Fibroblast of lung (primary cell): ENCODE results near the gene SPRR2E. TPM values are rescaled to one million over a fixed set of nuclear protein-coding genes. Genes with fewer than 3 reads are reported as not detected.

Experiments
- DNase-seq, 2 donors: peaks; one replicate each; pipeline versions ENCODE4 v3.0.0 to v3.0.0-alpha.2; 2010; ENCODE audit warnings: low read depth in 2 of 2
- H2AFZ ChIP-seq: 2 replicates; pipeline ENCODE4 v1.5.1; 2012; ENCODE audit warnings: low read length, control low read depth, inconsistent platforms
- H3K27ac ChIP-seq: 2 replicates; pipeline ENCODE4 v1.5.1; 2011; ENCODE audit warnings: low read length, control low read depth; ENCODE audit not compliant: insufficient read depth
- H3K27me3 ChIP-seq: 2 replicates; pipeline ENCODE4 v1.5.1; 2011; ENCODE audit warnings: mild to moderate bottlenecking, low read length; ENCODE audit not compliant: control insufficient read depth, insufficient read depth
- H3K36me3 ChIP-seq: 2 replicates; pipeline ENCODE4 v1.5.1; 2011; ENCODE audit warnings: low read length; ENCODE audit not compliant: control insufficient read depth, insufficient read depth
- H3K4me1 ChIP-seq: 2 replicates; pipeline ENCODE4 v1.5.1; 2011; ENCODE audit warnings: low read length; ENCODE audit not compliant: control insufficient read depth, insufficient read depth; ENCODE audit errors: extremely low read depth
- H3K4me2 ChIP-seq: 2 replicates; pipeline ENCODE4 v1.5.1; 2011; ENCODE audit warnings: low read length, control low read depth; ENCODE audit not compliant: insufficient read depth; ENCODE audit errors: extremely low read depth
- H3K4me3 ChIP-seq, 4 experiments: fragments of 200-600 bp in 1 of 4; sonication (generic) in 1 of 4; replicated peaks in 1 of 4; 2 replicates each; pipeline ENCODE4 v1.5.1; 2011 to 2016; ENCODE audit warnings: low read length in 4 of 4, low read depth in 3 of 4, mild to moderate bottlenecking in 3 of 4, control low read depth in 2 of 4, inconsistent platforms in 1 of 4, mixed read lengths in 1 of 4; ENCODE audit not compliant: insufficient read depth in 1 of 4; ENCODE audit errors: control extremely low read depth in 1 of 4
- H3K79me2 ChIP-seq: 2 replicates; pipeline ENCODE4 v1.5.1; 2012; ENCODE audit warnings: mild to moderate bottlenecking, low read length, inconsistent platforms; ENCODE audit not compliant: control insufficient read depth, insufficient read depth
- H3K9ac ChIP-seq: 2 replicates; pipeline ENCODE4 v1.5.1; 2011; ENCODE audit warnings: mild to moderate bottlenecking, low read length, control low read depth; ENCODE audit not compliant: insufficient read depth
- H3K9me3 ChIP-seq: 2 replicates; pipeline ENCODE4 v1.5.1; 2012; ENCODE audit warnings: low read depth, low read length; ENCODE audit not compliant: control insufficient read depth, insufficient read depth
- H4K20me1 ChIP-seq: 2 replicates; pipeline ENCODE4 v1.5.1; 2011; ENCODE audit warnings: low read length; ENCODE audit not compliant: control insufficient read depth, insufficient read depth; ENCODE audit errors: extremely low read depth
- CTCF ChIP-seq, 2 donors: IDR thresholded peaks in 1 of 2; conservative IDR thresholded peaks in 1 of 2; 1 replicate in 1 of 2; 2 replicates in 1 of 2; pipeline ENCODE4 v1.5.1; 2011 to 2012; ENCODE audit warnings: low read length in 2 of 2, control low read depth in 1 of 2, inconsistent platforms in 1 of 2, low read depth in 1 of 2, mild to moderate bottlenecking in 1 of 2
- EZH2 ChIP-seq: IDR thresholded peaks from 2 replicates; pipeline ENCODE4 v1.5.1; 2012; ENCODE audit warnings: low read length, control low read depth, mild to moderate bottlenecking; ENCODE audit errors: missing control alignments
- polyA plus RNA-seq, 2 donors: library from polyadenylated mRNA; depleted of rRNA in 1 of 2; stranded (reverse) in 1 of 2; unstranded in 1 of 2; fragments of >200 nt; gene quantifications; 2 replicates each; pipeline ENCODE4 v1.2.1, GENCODE V29; 2011 to 2012; ENCODE audit warnings: missing spikeins in 1 of 2
- total RNA-seq: library from RNA; depleted of rRNA; stranded (reverse); fragments of >200 nt; gene quantifications from 2 replicates; pipeline ENCODE4 v1.2.1, GENCODE V29; 2014

Gene SPRR2E
- total and polyA plus RNA-seq, 2 donors (not counting 1 experiment from before 2014, with no cell fraction given), result not detected

- H3K4me1 ChIP-seq, result no peaks in the 10 kb centered on the region
- no peaks in the 10 kb centered on the region for H3K36me3 ChIP-seq
Observed at GRCh38 chr1:153070243-153070642, 24.1 kb downstream of the SPRR2E start.

GRCh38 chr1:153058826-153059784 is 35.2 kb downstream of the SPRR2E start:
- H2AFZ ChIP-seq, result no peak overlapping the region
- H3K9me3 ChIP-seq, result no peaks in the 10 kb centered on the region
- no peaks in the 10 kb centered on the region for H3K27me3 ChIP-seq
- H3K9ac ChIP-seq, result no peak overlapping the region
- H3K4me1 ChIP-seq, result no peaks in the 10 kb centered on the region
- no peaks in the 10 kb centered on the region for H3K79me2 ChIP-seq
- no peak overlapping the region for H3K27ac ChIP-seq
- TF ChIP-seq EZH2 (no peak), CTCF (conservative IDR thresholded peaks at IDR 0.05 in 1 of 2, IDR thresholded peaks at IDR 0.05 in 1 of 2; ENCODE audit: low read depth in 1 of 2, low read length in 2 of 2) (no peak)
- no peaks in the 10 kb centered on the region for H4K20me1 ChIP-seq
- H3K36me3 ChIP-seq, result no peaks in the 10 kb centered on the region
- DNase-seq, result no peak
- no peak overlapping the region for H3K4me2 ChIP-seq
- no peak overlapping the region for H3K4me3 ChIP-seq

More at GRCh38 chr1:153070243-153070642, 24.1 kb downstream of the SPRR2E start:
- Histone ChIP-seq H3K4me3 (no peak overlapping the region), H2AFZ (no peak overlapping the region), H3K4me2 (no peak overlapping the region), H3K79me2 (no peaks in the 10 kb centered on the region), H3K9me3 (no peaks in the 10 kb centered on the region), H4K20me1 (no peaks in the 10 kb centered on the region), H3K27me3 (no peaks in the 10 kb centered on the region), H3K27ac (no peak overlapping the region), H3K9ac (no peak overlapping the region)
- no peak for DNase-seq
- TF ChIP-seq EZH2 (no peak), CTCF (conservative IDR thresholded peaks at IDR 0.05 in 1 of 2, IDR thresholded peaks at IDR 0.05 in 1 of 2; ENCODE audit: low read depth in 1 of 2, low read length in 2 of 2) (no peak)

- H2AFZ ChIP-seq, result no peak overlapping the region
- no peaks in the 10 kb centered on the region for H4K20me1 ChIP-seq
- no peaks in the 10 kb centered on the region for H3K36me3 ChIP-seq
- no peaks in the 10 kb centered on the region for H3K27me3 ChIP-seq
- no peaks in the 10 kb centered on the region for H3K9me3 ChIP-seq
- H3K79me2 ChIP-seq, result no peaks in the 10 kb centered on the region
- no peak for DNase-seq
- TF ChIP-seq EZH2 (no peak), CTCF (conservative IDR thresholded peaks at IDR 0.05 in 1 of 2, IDR thresholded peaks at IDR 0.05 in 1 of 2; ENCODE audit: low read depth in 1 of 2, low read length in 2 of 2) (no peak)
- H3K27ac ChIP-seq, result no peak overlapping the region
- H3K4me2 ChIP-seq, result no peak overlapping the region
- H3K4me3 ChIP-seq, result no peak overlapping the region
- no peaks in the 10 kb centered on the region for H3K4me1 ChIP-seq
- no peak overlapping the region for H3K9ac ChIP-seq
Observed at GRCh38 chr1:153058154-153058553, 36.2 kb downstream of the SPRR2E start.
